GM19452 (cell line): ENCODE data around the gene ZNF195.
"Not testable (repeated sequence)": the region's sequence is repeated elsewhere in the genome, so short reads cannot be mapped to it uniquely, and the experiment has no call there.

Source experiments
- ATAC-seq: cut with Tn5 transposase; IDR thresholded peaks from one replicate; pipeline ENCODE4 v1.9.1; 2021; ENCODE audit not compliant: unreplicated experiment

ZNF195 gene

DNA sequence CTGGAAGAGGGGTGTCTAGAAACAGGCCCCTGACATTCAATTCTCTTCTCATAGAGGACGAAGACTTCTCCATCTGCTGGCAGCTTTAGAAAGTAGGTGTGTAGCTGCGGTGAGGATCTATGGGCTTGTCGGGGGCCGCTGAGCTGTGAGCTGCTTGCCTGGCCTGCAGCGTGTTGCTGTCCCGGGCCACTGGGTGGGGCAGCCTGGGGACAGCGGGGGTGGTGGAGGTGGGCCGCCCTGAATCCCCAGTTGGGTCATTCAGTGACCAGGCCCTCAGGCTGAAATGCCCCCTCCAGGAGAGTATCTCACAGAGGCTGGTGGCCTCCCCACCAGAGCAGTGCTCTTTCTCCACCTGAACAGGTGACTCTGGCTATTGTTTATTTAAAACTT lies 23.9 kb upstream of the ZNF195 start:
- not testable (repeated sequence) for ATAC-seq

DNA sequence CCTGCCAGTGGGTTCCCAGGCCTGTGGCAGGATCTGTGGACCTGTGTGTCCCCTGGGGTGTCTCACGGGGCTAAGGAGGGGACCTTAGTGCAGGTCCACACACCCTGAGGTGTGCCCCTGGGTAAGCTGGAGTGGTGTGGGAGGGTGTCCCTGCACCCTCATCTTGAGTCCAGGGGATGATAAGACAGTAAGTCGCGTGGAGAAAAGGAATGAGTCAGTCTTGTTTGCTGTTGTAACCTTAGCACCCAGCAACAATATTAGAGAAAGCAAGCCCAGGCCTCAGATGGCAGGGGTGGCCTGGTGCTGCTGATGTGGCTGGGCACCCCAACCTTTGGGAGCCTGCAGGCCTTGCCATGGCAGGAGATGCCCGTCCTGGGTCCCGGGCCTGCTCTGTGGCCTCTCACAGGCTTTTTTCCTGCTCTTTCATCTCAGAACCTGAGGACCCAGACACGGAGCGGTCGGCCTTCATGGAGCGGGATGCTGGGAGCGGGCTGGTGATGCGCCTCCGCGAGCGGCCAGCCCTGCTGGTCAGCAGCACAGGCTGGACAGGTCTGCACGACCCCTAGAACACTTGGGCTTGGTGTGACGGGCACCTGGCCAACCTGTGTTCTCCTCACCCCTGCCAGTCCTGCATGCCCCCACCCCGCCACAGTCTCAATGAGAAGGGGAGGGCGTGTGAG lies 23.4 kb upstream of the ZNF195 start:
- not testable (repeated sequence) for ATAC-seq

DNA sequence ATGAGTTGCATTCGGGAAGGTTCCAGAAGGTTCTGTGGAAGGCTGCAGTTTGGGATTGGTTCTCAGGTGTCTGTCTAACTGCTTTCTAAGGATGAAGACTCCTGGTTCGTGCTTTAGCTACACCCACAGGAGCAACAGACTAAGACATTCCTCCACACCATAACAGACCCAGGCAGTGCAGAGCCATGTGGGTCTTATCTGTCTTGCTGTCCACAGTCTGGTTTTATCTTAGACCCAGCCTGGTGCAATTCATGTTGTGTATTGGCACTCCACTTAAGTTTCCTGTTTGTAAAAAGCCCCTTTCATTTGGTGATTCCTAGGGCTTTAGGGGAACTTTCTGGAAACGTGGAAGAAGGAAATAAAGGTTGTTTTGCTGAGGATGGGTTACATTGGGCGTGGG lies 22.1 kb upstream of the ZNF195 start:
- not testable (repeated sequence) for ATAC-seq

DNA sequence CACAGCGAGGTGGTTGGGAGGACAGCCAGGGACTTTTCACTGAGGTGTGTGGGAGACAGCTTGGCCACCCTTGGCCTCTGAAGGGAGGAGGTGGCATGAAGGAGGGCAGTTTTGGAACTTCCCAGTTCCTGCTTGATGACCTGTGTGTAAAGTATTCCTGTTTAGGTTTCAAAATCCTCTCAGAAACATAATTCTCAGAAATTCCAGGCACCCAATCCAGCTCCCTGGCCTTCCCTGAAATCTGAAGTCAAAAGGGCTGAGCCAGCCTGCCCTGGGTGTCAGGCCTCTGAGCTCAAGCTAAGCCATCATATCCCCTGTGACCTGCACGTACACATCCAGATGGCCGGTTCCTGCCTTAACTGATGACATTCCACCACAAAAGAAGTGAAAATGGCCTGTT lies 19.6 kb upstream of the ZNF195 start:
- not testable (repeated sequence) for ATAC-seq

DNA sequence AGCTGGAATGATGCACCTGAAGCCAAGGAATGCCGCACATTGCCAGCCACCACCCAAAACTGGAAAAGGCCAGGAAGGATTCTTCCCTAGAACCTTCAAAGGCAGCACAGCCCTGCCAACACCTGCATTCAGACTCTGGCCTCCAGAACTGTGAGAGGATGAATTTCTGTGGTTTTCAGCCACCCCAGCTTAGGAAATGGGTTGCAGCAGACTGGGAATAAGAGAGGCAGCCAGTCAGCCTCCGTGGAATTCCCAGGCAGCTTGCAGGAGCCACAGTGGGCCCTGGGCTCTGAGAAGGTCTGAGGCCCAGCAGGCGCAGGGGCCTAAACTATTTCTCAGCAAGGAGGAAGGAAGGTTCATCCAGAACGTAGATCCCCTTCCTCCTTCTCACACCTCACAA lies 19.2 kb upstream of the ZNF195 start:
- ATAC-seq = not testable (repeated sequence)

DNA sequence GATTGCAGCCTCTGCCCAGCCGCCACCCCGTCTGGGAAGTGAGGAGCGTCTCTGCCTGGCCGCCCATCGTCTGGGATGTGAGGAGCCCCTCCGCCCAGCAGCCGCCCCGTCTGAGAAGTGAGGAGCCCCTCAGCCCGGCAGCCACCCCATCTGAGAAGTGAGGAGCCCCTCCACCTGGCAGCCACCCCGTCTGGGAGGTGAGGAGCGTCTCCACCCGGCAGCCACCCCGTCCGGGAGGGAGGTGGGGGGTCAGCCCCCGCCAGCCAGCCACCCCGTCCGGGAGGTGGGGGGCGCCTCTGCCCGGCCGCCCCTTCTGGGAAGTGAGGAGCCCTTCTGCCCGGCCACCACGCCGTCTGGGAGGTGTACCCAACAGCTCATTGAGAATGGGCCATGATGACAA lies 18.3 kb upstream of the ZNF195 start:
- not testable (repeated sequence) for ATAC-seq

DNA sequence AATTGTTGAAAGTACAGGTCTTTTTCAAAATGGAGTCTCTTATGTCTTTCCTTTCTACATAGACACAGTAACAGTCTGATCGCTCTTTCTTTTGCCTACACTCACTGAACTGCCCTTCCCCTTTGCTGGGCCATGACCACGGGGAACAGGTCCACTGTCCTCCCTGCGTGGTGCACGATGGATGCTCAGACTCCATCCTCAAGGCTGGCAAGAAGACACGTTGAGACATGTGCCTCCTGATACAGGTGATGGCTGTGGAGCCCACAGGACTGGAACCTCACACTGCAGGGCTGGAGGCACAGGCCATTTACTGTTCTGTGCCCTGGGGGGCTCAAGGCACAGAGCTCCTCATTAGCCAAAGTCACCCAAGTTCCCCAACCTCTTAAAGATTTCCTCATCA lies 16.5 kb upstream of the ZNF195 start:
- ATAC-seq = not testable (repeated sequence)

DNA sequence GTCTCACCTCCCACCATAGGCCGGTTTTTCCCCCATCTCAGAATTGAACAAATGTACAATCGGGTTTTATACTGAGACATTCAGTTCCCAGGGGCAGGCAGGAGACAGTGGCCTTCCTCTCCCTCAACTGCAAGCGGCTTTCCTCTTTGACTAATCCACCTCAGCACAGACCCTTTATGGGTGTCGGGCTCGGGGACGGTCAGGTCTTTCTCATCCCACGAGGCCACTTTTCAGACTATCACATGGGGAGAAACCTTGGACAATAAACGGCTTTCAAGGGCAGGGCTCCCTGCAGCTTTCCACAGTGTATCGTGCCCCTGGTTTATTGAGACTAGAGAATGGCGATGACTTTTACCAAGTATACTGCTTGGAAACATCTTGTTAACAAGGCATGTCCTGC lies 16.0 kb upstream of the ZNF195 start:
- ATAC-seq = not testable (repeated sequence)

DNA sequence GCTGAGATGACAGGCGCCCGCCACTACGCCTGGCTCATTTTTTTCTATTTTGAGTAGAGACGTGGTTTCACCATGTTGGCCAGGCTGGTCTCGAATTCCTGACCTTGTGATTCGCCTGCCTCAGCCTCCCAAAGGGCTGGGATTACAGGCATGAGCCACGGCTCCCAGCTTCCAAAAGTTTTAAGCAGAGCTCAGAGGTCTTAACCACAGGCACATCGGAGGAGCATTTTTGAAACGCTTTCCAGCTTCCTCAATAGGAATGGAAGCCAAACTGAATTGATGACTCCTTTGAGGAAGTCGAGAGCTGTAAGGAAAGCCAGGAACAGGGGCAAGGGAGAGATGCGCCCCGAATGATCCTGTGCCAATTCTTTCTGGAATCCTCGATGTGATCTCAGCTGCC lies 14.5 kb upstream of the ZNF195 start:
- ATAC-seq = not testable (repeated sequence)

DNA sequence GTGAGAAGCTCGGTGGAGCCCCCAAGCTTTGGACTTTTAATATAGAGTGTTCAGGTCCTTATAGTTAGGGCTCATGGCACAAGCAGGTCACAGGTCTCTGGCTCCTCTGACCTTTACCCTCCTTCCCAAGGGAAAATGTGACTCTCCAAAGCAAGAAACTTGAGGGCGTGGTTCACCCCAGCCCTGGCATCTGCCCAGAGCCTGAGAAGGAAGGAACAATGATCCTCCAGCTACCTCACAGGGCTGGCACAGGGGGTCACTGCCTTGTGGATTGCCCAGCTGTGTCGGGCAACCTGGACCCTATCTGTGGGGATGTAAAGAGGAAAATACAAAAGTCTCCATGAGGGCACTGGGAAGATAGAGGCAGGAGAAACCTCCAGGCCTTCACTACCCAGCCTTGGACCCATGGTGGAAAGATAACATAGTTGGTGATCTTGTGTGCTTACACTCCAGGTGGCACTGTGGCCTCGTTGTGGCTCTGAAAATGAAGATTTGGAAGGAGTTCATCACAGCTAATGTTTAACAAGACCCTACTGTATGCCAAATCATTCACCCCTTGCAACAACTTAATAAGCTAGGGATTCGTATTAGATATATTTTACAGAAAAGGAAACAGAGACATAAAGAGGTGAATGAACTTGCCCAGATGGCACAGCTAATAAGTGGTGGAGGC lies 3.8 kb upstream of the ZNF195 start:
- no peak for ATAC-seq

DNA sequence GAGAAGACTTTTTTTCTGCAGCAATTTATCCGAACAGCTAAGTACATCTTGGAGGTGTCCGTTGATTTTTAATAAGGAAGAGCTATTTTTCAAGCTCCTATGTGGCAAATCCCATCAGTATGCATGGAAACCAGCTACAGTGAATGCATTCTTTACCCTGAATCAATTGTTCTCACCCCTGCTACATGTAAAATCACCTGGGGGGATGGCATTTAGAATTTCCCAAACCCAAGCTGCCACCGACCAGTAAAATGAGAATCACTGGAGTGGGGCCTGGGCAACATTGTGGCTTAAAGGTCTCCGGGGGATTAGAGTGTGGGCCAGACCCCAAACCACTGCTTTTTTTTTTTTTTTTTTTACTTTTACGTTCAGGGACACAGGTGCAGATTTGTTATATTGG lies 2.8 kb upstream of the ZNF195 start:
- no peak for ATAC-seq

DNA sequence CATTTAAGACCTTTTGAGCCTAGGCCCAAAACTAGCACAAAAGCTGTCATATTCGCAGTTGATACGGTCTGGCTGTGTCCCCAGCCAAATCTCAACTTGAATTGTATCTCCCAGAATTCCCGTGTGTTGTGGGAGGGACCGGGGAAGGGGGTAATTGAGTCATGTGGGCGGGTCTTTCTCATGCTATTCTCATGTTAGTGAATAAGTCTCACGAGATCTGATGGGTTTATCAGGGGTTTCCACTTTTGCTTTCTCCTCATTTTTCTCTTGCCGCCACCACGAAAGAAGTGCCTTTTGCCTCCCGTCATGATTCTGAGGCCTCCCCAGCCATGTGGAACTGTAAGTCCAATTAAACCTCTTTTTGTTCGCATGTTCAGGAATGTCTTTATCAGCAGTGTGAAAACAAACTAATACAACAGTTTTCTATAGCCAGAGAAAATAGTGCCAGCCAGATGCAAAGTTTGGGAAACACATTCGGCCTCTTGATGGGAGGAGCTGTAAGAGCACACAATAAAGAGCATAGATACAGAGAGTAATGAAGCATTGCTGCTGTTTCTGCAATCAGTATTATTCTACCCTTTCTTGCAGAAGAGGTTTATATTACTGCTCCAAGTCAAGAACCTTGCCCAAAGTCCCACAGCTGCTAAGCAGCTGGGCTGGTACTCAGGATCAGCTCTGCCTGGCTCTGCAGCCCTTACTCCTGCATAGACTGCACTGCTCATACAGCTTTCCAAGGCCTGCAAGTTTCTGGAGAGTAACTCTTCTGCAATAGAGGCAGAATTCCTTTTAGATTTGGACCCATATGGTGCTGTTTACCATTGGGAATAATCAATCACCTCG lies 2.0 kb upstream of the ZNF195 start:
- no peak for ATAC-seq

DNA sequence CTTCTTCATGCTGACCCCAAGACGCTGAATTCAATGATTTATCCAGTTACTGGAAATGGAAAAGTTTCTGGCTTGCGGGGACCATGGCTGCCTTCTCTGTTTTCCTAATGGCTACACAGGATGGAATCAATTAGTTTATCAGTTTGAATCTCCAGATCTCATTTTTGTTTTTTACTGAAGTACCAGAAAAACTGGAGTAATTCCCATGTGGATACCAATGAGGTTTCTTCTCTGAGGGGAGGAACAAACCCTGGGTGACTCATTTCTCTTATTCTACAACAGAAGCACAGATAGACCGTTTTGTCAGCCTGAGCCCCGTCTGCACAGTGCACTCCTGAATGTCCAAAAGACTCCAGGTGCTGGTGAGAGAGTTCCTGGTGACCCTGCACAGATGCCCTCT lies 3.4 kb downstream of the ZNF195 start:
- no peak for ATAC-seq

DNA sequence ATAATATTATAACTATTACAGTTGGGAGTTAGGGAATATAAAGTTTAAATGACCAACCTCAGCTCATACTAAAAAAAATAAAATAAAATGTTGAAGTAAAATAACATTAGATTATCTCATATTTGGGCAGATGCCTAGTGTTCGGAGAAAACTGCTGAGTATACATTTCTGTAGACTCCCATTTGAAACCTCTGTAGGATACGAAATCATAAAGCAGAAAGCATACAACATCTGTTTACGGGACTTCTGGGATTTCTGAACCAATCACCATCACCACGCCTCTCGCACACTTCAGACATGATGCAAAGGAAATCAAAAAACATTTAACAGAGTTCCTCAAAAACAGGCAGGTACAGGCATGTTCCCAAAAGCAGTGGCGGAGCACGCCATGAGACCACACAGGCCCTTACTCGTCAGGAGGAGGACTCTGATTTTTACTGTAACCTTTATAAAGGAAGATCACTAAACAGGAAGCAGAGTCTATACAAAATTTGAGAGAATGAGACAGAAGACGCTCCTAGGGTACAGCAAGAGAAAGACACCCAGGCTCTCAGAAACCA lies 8.6 kb downstream of the ZNF195 start:
- ATAC-seq = no peak

DNA sequence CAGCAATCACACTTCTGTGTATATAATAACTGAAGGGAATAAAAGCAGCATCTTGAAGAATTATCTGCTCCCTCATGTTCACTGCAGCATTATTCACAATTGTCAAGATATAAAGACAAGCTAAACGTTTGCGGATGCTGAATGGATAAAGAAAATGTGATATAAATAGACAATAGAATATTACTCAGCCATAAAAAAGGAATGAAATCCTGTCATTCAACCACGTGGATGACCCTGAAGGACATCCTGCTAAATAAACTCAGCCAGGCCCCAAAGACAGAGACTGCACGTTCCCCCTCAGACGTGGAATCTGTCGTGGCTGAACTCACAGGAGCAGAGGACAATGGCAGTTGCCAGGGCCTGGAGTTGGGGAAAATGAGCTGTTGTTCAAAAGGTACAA lies 9.6 kb downstream of the ZNF195 start:
- ATAC-seq = no peak

DNA sequence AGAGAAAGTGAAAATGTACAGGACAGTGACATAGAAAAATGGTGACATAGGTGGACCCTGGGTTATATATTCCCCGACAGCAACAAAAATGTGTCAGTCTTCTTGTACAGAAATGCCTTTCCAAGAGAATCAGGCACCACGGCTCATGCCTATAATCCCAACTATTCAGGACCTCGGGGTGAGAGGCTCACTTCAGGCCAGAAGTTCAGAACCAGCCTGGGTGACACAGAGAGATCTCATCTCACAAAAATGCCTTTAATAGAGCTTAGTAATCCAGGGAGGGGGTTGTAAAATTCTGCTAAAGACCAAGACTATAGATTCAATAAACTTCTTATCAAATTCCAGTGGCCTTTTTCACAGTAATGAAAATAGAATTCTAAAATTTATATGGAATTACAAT lies 10.7 kb downstream of the ZNF195 start:
- ATAC-seq = no peak

DNA sequence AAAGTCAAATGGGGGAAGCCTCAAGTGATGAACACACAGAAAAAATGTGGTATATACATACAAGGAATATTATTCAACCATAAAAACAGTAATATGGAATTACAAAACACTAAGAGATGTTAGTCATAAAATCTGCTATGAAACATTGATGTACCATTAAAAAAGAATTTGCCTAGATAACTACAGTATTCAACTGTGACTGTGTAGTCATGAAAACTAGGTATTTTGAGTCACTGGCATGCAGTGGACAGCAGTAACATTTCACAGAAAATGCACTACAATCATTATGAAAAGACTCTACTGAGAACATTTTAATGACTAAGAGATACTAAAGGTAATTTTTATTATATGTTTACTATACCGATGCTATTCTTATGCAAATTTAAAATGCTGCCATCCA lies 11.7 kb downstream of the ZNF195 start:
- no peak for ATAC-seq

DNA sequence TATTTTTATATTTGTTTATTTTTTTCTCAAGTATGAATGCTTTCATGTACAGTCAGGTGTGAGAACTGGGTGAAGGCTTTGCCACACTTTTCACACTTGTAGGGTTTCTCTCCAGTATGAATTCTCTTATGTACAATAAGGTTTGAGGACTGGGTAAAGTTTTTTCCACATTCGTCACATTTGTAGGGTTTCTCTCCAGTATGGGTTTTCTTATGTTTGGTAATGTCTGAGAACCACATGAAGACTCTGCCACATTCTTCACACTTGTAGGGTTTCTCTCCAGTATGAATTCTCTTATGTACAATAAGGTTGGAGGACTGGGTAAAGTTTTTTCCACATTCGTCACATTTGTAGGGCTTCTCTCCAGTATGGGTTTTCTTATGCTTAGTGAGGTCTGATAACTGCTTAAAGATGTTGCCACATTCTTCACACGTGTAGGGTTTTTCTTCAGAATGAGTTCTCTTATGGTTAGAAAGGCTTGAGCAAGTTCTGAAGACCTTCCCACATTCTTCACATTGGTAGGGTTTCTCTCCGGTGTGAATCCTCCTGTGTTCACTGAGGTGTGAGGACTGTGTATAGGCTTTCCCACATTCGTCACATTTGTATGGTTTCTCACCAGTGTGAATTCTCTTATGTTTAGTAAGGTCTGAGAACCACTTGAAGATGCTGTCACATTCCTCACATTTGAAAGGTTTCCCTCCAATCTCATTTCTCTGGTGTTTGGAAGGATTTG lies 19.7 kb downstream of the ZNF195 start:
- ATAC-seq = no peak

DNA sequence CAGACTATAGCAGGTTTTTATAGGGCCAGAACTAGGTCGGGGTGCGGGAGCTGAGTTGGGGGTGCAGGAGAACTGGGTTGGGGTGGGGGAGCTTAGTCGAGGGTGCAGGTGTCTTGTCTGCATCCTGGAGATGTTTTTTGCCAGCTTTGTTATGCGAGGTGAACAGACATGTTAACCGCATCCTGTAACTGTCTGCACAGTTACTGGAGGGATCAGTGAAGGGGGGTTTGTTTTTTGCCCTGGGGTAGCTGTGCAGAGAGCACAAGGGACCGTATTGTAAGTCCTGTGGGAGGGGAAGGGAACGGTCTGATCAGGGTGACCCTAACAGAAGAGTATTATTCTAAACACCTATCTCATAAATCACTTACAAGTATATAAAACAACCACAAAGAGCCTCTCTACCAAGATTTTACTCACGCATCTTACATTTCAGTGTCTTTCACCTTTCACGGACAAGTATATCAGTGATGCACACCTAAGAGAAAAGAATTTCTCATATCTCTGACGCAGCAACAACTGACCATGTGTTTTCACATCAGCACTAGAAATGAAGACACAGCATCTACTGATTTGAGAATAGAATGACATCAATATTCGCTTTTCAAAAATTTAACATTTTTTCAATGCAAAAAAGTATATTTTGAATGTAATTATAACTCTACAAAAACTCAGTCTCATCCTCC lies 20.8 kb downstream of the ZNF195 start:
- ATAC-seq = no peak

DNA sequence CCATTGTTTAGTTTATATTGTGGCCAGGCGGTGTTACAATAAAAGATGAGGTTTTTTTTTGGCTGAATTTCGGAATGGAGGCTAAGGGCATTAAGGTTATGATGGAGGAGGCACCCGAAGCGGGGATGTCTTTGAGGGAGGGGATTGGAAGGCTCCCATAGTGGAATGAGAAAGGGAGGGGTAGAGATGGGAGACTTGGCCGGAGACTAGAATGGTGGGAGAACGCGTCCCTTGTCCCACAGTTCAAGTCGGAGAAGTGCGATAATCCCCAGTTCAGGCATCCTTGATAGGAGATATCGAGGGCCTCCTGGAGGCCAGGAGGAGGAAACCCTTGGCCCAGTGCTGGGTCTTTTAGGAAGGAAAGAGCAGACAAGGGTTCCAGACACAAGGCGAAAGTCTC lies 21.6 kb downstream of the ZNF195 start:
- no peak for ATAC-seq
